H1 (cell line): ENCODE results near the gene PRR7. TPM values are rescaled to one million over a fixed set of nuclear protein-coding genes. Genes with fewer than 3 reads are reported as not detected.

Experiments
- CTCF ChIA-PET: fragments of 300-600 bp; sonication (Branson Sonifier 250); formaldehyde crosslinking; loops from one replicate; lab custom pipeline; 2021; ENCODE audit not compliant: partially characterized antibody; lab: Charles Lee
- POLR2A ChIA-PET: fragments of 300-600 bp; sonication (Branson Sonifier 250); formaldehyde crosslinking; loops from one replicate; lab custom pipeline; 2021; ENCODE audit warnings: inconsistent platforms; ENCODE audit not compliant: partially characterized antibody; lab: Charles Lee
- DNase-seq, 2 experiments: peaks; one replicate each; pipeline versions ENCODE4 v3.0.0 to v3.0.0-alpha.2; 2010 to 2022; ENCODE audit warnings: low spot score in 2 of 2, low read depth in 1 of 2, mixed read lengths in 1 of 2
- FAIRE-seq: peaks from 2 replicates; lab custom pipeline; 2011; peaks lifted over from hg19 to GRCh38; lab: Jason Lieb, UNC
- H2AFZ ChIP-seq: 2 replicates; pipeline ENCODE4 v1.8.1; 2012; ENCODE audit warnings: low read length, inconsistent platforms
- H2AK5ac ChIP-seq: 2 replicates; pipeline ENCODE4 v1.6.1; 2013; ENCODE audit warnings: low read depth, low read length
- H2BK120ac ChIP-seq: replicated peaks from 2 replicates; pipeline ENCODE3; 2013; ENCODE audit warnings: low read depth, low read length, inconsistent platforms
- H2BK12ac ChIP-seq: 2 replicates; pipeline ENCODE4 v1.6.1; 2013; ENCODE audit warnings: low read depth, low read length
- H2BK15ac ChIP-seq: 2 replicates; pipeline ENCODE4 v1.6.1; 2013; ENCODE audit warnings: low read length
- H2BK20ac ChIP-seq: 2 replicates; pipeline ENCODE4 v1.6.1; 2013; ENCODE audit warnings: low read length
- H2BK5ac ChIP-seq: 2 replicates; pipeline ENCODE4 v1.6.1; 2013; ENCODE audit warnings: low read depth, low read length
- H3K14ac ChIP-seq: 2 replicates; pipeline ENCODE4 v1.6.1; 2013; ENCODE audit warnings: inconsistent platforms; ENCODE audit not compliant: insufficient read length
- H3K18ac ChIP-seq: 2 replicates; pipeline ENCODE4 v1.6.1; 2013; ENCODE audit warnings: low read length; ENCODE audit errors: extremely low read depth
- H3K23ac ChIP-seq: 2 replicates; pipeline ENCODE4 v1.6.1; 2013; ENCODE audit warnings: inconsistent platforms; ENCODE audit not compliant: insufficient read length
- H3K23me2 ChIP-seq: 2 replicates; pipeline ENCODE4 v1.6.1; 2013; ENCODE audit warnings: low read depth, low read length
- H3K27ac ChIP-seq: 2 replicates; pipeline ENCODE4 v1.6.1; 2011; ENCODE audit warnings: low read depth, low read length, inconsistent platforms
- H3K27me3 ChIP-seq, 4 experiments: replicated peaks in 1 of 4; 1 replicate in 1 of 4; 2 replicates in 3 of 4; pipeline versions ENCODE4 v1.6.1 to v1.8.1; 2011 to 2013; ENCODE audit warnings: low read length in 3 of 4, mild to moderate bottlenecking in 3 of 4, inconsistent platforms in 2 of 4, mixed read lengths in 2 of 4, moderate library complexity in 1 of 4; ENCODE audit not compliant: control insufficient read depth in 3 of 4, insufficient read depth in 3 of 4; ENCODE audit errors: extremely low read depth in 1 of 4
- H3K36me3 ChIP-seq, 4 experiments: 2 replicates each; pipeline versions ENCODE4 v1.6.1 to v1.8.1; 2011 to 2013; ENCODE audit warnings: mild to moderate bottlenecking in 4 of 4, low read length in 3 of 4, moderate library complexity in 2 of 4, control low read depth in 1 of 4, inconsistent platforms in 1 of 4; ENCODE audit not compliant: insufficient read depth in 4 of 4, control insufficient read depth in 2 of 4
- H3K4ac ChIP-seq: replicated peaks from 2 replicates; pipeline ENCODE3; 2013; ENCODE audit warnings: low read length, low read depth, mixed read lengths, inconsistent platforms; ENCODE audit not compliant: insufficient read length
- H3K4me1 ChIP-seq, 4 experiments: replicated peaks in 1 of 4; 1 replicate in 1 of 4; 2 replicates in 3 of 4; pipeline versions ENCODE4 v1.6.1 to v1.8.1; 2011 to 2013; ENCODE audit warnings: low read length in 3 of 4, inconsistent platforms in 2 of 4, mixed read lengths in 1 of 4; ENCODE audit not compliant: insufficient read depth in 4 of 4, control insufficient read depth in 3 of 4
- H3K4me2 ChIP-seq, 2 experiments: 2 replicates each; pipeline versions ENCODE4 v1.6.1 to v1.8.1; 2011 to 2013; ENCODE audit warnings: low read depth in 2 of 2, low read length in 2 of 2, control low read depth in 1 of 2, inconsistent platforms in 1 of 2, mild to moderate bottlenecking in 1 of 2; ENCODE audit not compliant: insufficient read depth in 1 of 2
- H3K4me3 ChIP-seq, 4 experiments: fragments of 200-600, 300-600 bp in 1 of 4; sonication (generic), shearing (Covaris generic), sonication (Bioruptor Twin) in 1 of 4; 2 replicates each; pipeline versions ENCODE4 v1.5.1 to v1.8.1; 2011 to 2016; ENCODE audit warnings: low read length in 4 of 4, low read depth in 3 of 4, control low read depth in 2 of 4, inconsistent platforms in 2 of 4, mild to moderate bottlenecking in 2 of 4, mixed read lengths in 1 of 4, moderate library complexity in 1 of 4; ENCODE audit not compliant: insufficient read depth in 2 of 4; ENCODE audit errors: extremely low read depth in 1 of 4
- H3K56ac ChIP-seq: replicated peaks from 2 replicates; pipeline ENCODE3; 2013; ENCODE audit warnings: low read depth, mild to moderate bottlenecking, mixed read lengths, low read length, inconsistent platforms; ENCODE audit not compliant: insufficient read length
- H3K79me1 ChIP-seq: 2 replicates; pipeline ENCODE4 v1.6.1; 2013; ENCODE audit warnings: low read depth, low read length, control low read depth
- H3K79me2 ChIP-seq, 2 experiments: 2 replicates each; pipeline versions ENCODE4 v1.6.1 to v1.8.1; 2012 to 2013; ENCODE audit warnings: low read length in 2 of 2, mild to moderate bottlenecking in 2 of 2, inconsistent platforms in 1 of 2; ENCODE audit not compliant: insufficient read depth in 2 of 2, control insufficient read depth in 1 of 2
- H3K9ac ChIP-seq, 4 experiments: replicated peaks in 1 of 4; 1 replicate in 1 of 4; 2 replicates in 3 of 4; pipeline versions ENCODE4 v1.6.1 to v1.8.1; 2011 to 2013; ENCODE audit warnings: low read depth in 3 of 4, low read length in 3 of 4, control low read depth in 2 of 4, mild to moderate bottlenecking in 2 of 4, moderate library complexity in 2 of 4, inconsistent platforms in 1 of 4; ENCODE audit errors: extremely low read depth in 1 of 4
- H3K9me3 ChIP-seq, 2 experiments: 2 replicates each; pipeline versions ENCODE4 v1.6.1 to v1.8.1; 2012 to 2013; ENCODE audit warnings: mild to moderate bottlenecking in 2 of 2, moderate library complexity in 2 of 2, control low read depth in 1 of 2, inconsistent platforms in 1 of 2, low read depth in 1 of 2, low read length in 1 of 2, mixed read lengths in 1 of 2; ENCODE audit not compliant: insufficient read depth in 2 of 2
- H4K20me1 ChIP-seq, 2 experiments: replicated peaks in 1 of 2; 2 replicates each; pipeline versions ENCODE3 to v1.8.1; 2011 to 2013; ENCODE audit warnings: inconsistent platforms in 2 of 2, low read length in 2 of 2, mild to moderate bottlenecking in 1 of 2; ENCODE audit not compliant: insufficient read depth in 2 of 2, control insufficient read depth in 1 of 2
- H4K5ac ChIP-seq: 2 replicates; pipeline ENCODE4 v1.6.1; 2013; ENCODE audit warnings: low read length, low read depth, mixed read lengths, inconsistent platforms; ENCODE audit not compliant: insufficient read length
- H4K8ac ChIP-seq: 2 replicates; pipeline ENCODE4 v1.8.0; 2013; ENCODE audit warnings: mild to moderate bottlenecking, moderate library complexity, low read length, inconsistent platforms; ENCODE audit not compliant: insufficient read depth; ENCODE audit errors: extremely low read depth
- H4K91ac ChIP-seq: replicated peaks from 2 replicates; pipeline ENCODE3; 2013; ENCODE audit warnings: low read length, mixed read lengths, inconsistent platforms; ENCODE audit not compliant: insufficient read length
- CBX8 ChIP-seq: fragments of 300-800, 300-1000 bp; sonication (generic); IDR thresholded peaks from 2 replicates; pipeline ENCODE4 v1.7.1; 2016; ENCODE audit warnings: low read depth, low read length, borderline replicate concordance
- FOSL1 ChIP-seq: IDR thresholded peaks from 2 replicates; pipeline ENCODE4 v1.6.1; 2011; ENCODE audit warnings: mild to moderate bottlenecking, low read depth, low read length, moderate library complexity; ENCODE audit not compliant: insufficient read depth
- KDM4A ChIP-seq: IDR thresholded peaks from one replicate; pipeline ENCODE4 v1.7.1; 2012; ENCODE audit warnings: low read depth, mild to moderate bottlenecking, moderate library complexity, low read length, inconsistent platforms; ENCODE audit not compliant: severe bottlenecking
- PHF8 ChIP-seq: fragments of 200-600 bp; sonication (generic); conservative IDR thresholded peaks from 2 replicates; pipeline ENCODE4 v1.7.1; 2012; ENCODE audit warnings: low read depth, mild to moderate bottlenecking, inconsistent platforms, low read length, moderate library complexity
- POLR2AphosphoS5 ChIP-seq: IDR thresholded peaks from 2 replicates; pipeline ENCODE4 v1.6.1; 2011; ENCODE audit warnings: low read depth, low read length
- SIN3A ChIP-seq, 2 experiments: IDR thresholded peaks in 1 of 2; conservative IDR thresholded peaks in 1 of 2; 2 replicates each; pipeline ENCODE4 v1.6.1; 2011 to 2012; ENCODE audit warnings: low read length in 2 of 2, improper control_type of control experiment in 1 of 2, low read depth in 1 of 2, mild to moderate bottlenecking in 1 of 2
- TAF7 ChIP-seq: optimal IDR thresholded peaks from 2 replicates; pipeline ENCODE3; 2011; ENCODE audit warnings: low read depth, mild to moderate bottlenecking, inconsistent platforms, low read length, moderate library complexity, borderline replicate concordance
- ZNF274 ChIP-seq: IDR thresholded peaks from 2 replicates; pipeline ENCODE4 v1.7.0; 2012; ENCODE audit warnings: low read length, borderline replicate concordance; ENCODE audit errors: extremely low read depth
- WGBS, 2 experiments: shearing (Covaris generic) in 1 of 2; methylation state at CpG; one replicate each; pipeline versions ENCODE4 v1.1.6 to v1.1.7; 2013 to 2015; ENCODE audit warnings: low lambda C conversion rate in 2 of 2, mixed read lengths in 2 of 2, inconsistent platforms in 1 of 2, low coverage in 1 of 2, missing lambda C conversion rate in 1 of 2; ENCODE audit not compliant: insufficient replicate concordance in 2 of 2, insufficient coverage in 1 of 2, insufficient read length in 1 of 2; ENCODE audit errors: extremely low coverage in 1 of 2, missing lambda C conversion rate in 1 of 2; 5-methylcytosine and 5-hydroxymethylcytosine counted together
- polyA plus RNA-seq, 7 experiments: library from polyadenylated mRNA; depleted of rRNA in 3 of 7; stranded (reverse) in 5 of 7; unstranded in 2 of 7; fragments of >200 nt in 5 of 7; fragments of 200-250 nt in 2 of 7; gene quantifications; 1 replicate in 5 of 7; 2 replicates in 1 of 7; 4 replicates in 1 of 7; pipeline versions ENCODE4 v1.2.1 to v1.2.3, GENCODE V29; 2011 to 2013; ENCODE audit warnings: missing spikeins in 2 of 7, mixed read lengths in 2 of 7
- total RNA-seq: library from RNA; stranded (reverse); fragmentation: NEBNext Ultra II Directional; extraction: Animal tissue kit (Norgen Biotek cat#: 25700); gene quantifications from 2 replicates; pipeline ENCODE4 v1.2.1, GENCODE V29; 2021

Gene PRR7
- total and polyA plus RNA-seq, 2 of the 8 experiments (the other 6 are each of a cell fraction or from before 2014, with no cell fraction given): 8.0 to 11.8 TPM

- POLR2A ChIA-PET: interaction anchor here (3.0 to 67.5 kb wide), 3 partner anchors 4 to 43 kb away, joined by 13 to 3349 read pairs (median 3349); partner anchors contain the start of genes DBN1, DDX41, DOK3 and PDLIM7
- WGBS, 2 experiments: 17% methylated on average over 1 of the region's 69 CpGs; no CpG with 5 or more reads in 1 of the 2 experiments
- peaks cover 14 to 42% of the 10 kb centered on the region in 2 experiments for H3K79me2 ChIP-seq
- peak within 1 kb of the TSS; percentile 95 for H3K56ac ChIP-seq
- H3K4ac ChIP-seq: peak within 1 kb of the TSS; percentile 98
- no peak within 1 kb of the TSS for H2BK120ac ChIP-seq
- peak within 1 kb of the TSS; percentile 94; the same call in 1 of the 2 replicates for H2BK12ac ChIP-seq
- peak within 1 kb of the TSS; percentile 78 to 96 (median 88) for H3K4me3 ChIP-seq
- peaks cover 11 to 46% (median 39%) of the 10 kb centered on the region in 4 experiments for H3K4me1 ChIP-seq
- DNase-seq: peak in 1 of 2 experiments; percentile 74
- H2AK5ac ChIP-seq: peak within 1 kb of the TSS; percentile 88; the same call in 1 of the 2 replicates
- H4K8ac ChIP-seq: peak within 1 kb of the TSS; percentile 98; the same call in 1 of the 2 replicates
- H3K14ac ChIP-seq: no peak within 1 kb of the TSS
- FAIRE-seq: no peak
- H2BK20ac ChIP-seq: peak within 1 kb of the TSS; percentile 90
- peak within 1 kb of the TSS; percentile 90 for H3K27ac ChIP-seq
- H3K23me2 ChIP-seq: peaks cover 3% of the 10 kb centered on the region
- H3K79me1 ChIP-seq: peaks cover 21% of the 10 kb centered on the region
- CTCF ChIA-PET: interaction anchor here (1.2 to 10.4 kb wide), 7 partner anchors 14 to 34 kb away, joined by 4 to 162 read pairs (median 35); partner anchors contain the start of gene PDLIM7
- peaks cover 5 to 26% (median 9%) of the 10 kb centered on the region in 4 experiments; a peak in 6 of 8 replicates for H3K36me3 ChIP-seq
- peak within 1 kb of the TSS; percentile 96 for H4K91ac ChIP-seq
- H3K27me3 ChIP-seq: no peaks in the 10 kb centered on the region
- H3K4me2 ChIP-seq: peak within 1 kb of the TSS; percentile 76 to 78
- H2AFZ ChIP-seq: no peak within 1 kb of the TSS
- H2BK5ac ChIP-seq: peak within 1 kb of the TSS; percentile 97; the same call in 1 of the 2 replicates
- H2BK15ac ChIP-seq: peak within 1 kb of the TSS; percentile 99
- H4K5ac ChIP-seq: peak within 1 kb of the TSS; percentile 97
- H3K9ac ChIP-seq: peak within 1 kb of the TSS; percentile 89 to 100 (median 92)
- H3K23ac ChIP-seq: no peak within 1 kb of the TSS
- peak within 1 kb of the TSS; percentile 98 for H3K18ac ChIP-seq
- H4K20me1 ChIP-seq: peaks cover 26 to 27% of the 10 kb centered on the region in 2 experiments
- H3K9me3 ChIP-seq: no peaks in the 10 kb centered on the region
- TF ChIP-seq TAF7 (peak; percentile 85), CBX8 (no peak), ZNF274 (no peak), PHF8 (peak; percentile 66; the same call in 1 of the 2 replicates), FOSL1 (peak; percentile 87), KDM4A (peak; percentile 2), POLR2AphosphoS5 (peak; percentile 83; the same call in 1 of the 2 replicates), SIN3A (conservative IDR thresholded peaks at IDR 0.05 in 1 of 2, IDR thresholded peaks at IDR 0.05 in 1 of 2; ENCODE audit: low read depth in 1 of 2, low read length in 2 of 2) (no peak)
These were observed 26.9 kb downstream of the PRR7 start, which contains the start of gene DBN1 for GRCh38 chr5:177473443-177474001. DBN1 (minus strand) TSS chr5:177473634; CDS start chr5:177473521, 113 bp downstream.
